NCI-H1092 (cell line): ENCODE data around the gene RAP1GAP.

Experiments used
- DNase-seq: peaks from one replicate; lab custom pipeline; 2025; lab: John Stamatoyannopoulos, UW

The RAP1GAP gene

GRCh38 chr1:21610027-21610426 lies 59.1 kb downstream of the RAP1GAP start:
- no peak for DNase-seq

- no peak for DNase-seq
Observed at GRCh38 chr1:21608798-21609197, 60.4 kb downstream of the RAP1GAP start.

- DNase-seq = no peak
Observed at GRCh38 chr1:21607549-21608529, 61.3 kb downstream of the RAP1GAP start.

- no peak for DNase-seq
Observed at GRCh38 chr1:21605964-21606705, 63.0 kb downstream of the RAP1GAP start.

- DNase-seq = no peak
Observed at GRCh38 chr1:21605012-21605715, 64.0 kb downstream of the RAP1GAP start.

- no peak for DNase-seq
Observed at GRCh38 chr1:21604208-21604957, 64.8 kb downstream of the RAP1GAP start.

- DNase-seq = no peak
Observed at GRCh38 chr1:21603177-21604138, 65.7 kb downstream of the RAP1GAP start.

GRCh38 chr1:21601278-21602048 lies 67.7 kb downstream of the RAP1GAP start:
- no peak for DNase-seq

GRCh38 chr1:21599402-21599801 lies 69.8 kb downstream of the RAP1GAP start:
- no peak for DNase-seq

- DNase-seq = no peak
Observed at GRCh38 chr1:21598904-21599303, 70.3 kb downstream of the RAP1GAP start.

- no peak for DNase-seq
Observed at GRCh38 chr1:21598417-21598816, 70.7 kb downstream of the RAP1GAP start.

GRCh38 chr1:21597753-21598152 lies 71.4 kb downstream of the RAP1GAP start:
- no peak for DNase-seq

- DNase-seq = no peak
Observed at GRCh38 chr1:21596628-21597027, 72.5 kb downstream of the RAP1GAP start.

GRCh38 chr1:21596174-21596573 lies 73.0 kb downstream of the RAP1GAP start:
- DNase-seq = no peak

- peak; percentile 23 for DNase-seq
Observed at GRCh38 chr1:21594935-21595897, 73.9 kb downstream of the RAP1GAP start.

- DNase-seq = no peak
Observed at GRCh38 chr1:21594501-21594900, 74.7 kb downstream of the RAP1GAP start.

GRCh38 chr1:21593231-21593630 lies 75.9 kb downstream of the RAP1GAP start:
- DNase-seq = no peak

- DNase-seq = no peak
Observed at GRCh38 chr1:21592086-21592865, 76.9 kb downstream of the RAP1GAP start.
